A549 (cell line): ENCODE results near the gene SEC24D.

Experiments
- CTCF ChIP-seq: fragments of >200 bp; sonication (Bioruptor Twin); formaldehyde crosslinking; IDR thresholded peaks from 3 replicates; pipeline ENCODE4 v1.5.1; 2016
- EHMT2 ChIP-seq: fragments of 200-600 bp; sonication (generic); IDR thresholded peaks from 2 replicates; pipeline ENCODE4 v1.6.1; 2016; ENCODE audit warnings: antibody characterized with exemption, low read depth, mild to moderate bottlenecking, moderate library complexity
- EP300 ChIP-seq, 2 experiments: fragments of >200 bp; sonication (Bioruptor Twin); formaldehyde crosslinking; IDR thresholded peaks; 2 replicates in 1 of 2; 3 replicates in 1 of 2; pipeline ENCODE4 v1.6.1; 2016 to 2017
- POLR2A ChIP-seq: IDR thresholded peaks from 2 replicates; pipeline ENCODE4 v1.6.1; 2012; ENCODE audit warnings: mild to moderate bottlenecking, low read length

- TF ChIP-seq POLR2A, result no peak
- no peak for TF ChIP-seq CTCF
- TF ChIP-seq EP300 (IDR thresholded peaks at IDR 0.05), result no peak
- TF ChIP-seq EHMT2, result no peak
Observed at GRCh38 chr4:118824141-118824540, 11.8 kb downstream of the SEC24D start.
